DLD1 (cell line): ENCODE results near the gene CEP350.

ENCODE experiments used
- in situ Hi-C: cut with HindIII; loops from 2 replicates; pipeline ENCODE4 v1.10.0; 2017; ENCODE audit warnings: low sequenced_read_pairs

CEP350 gene

GRCh38 chr1:179954493-179955286, at the start of gene CEP350:
Gene CEP350 (plus strand): TSS chr1:179954810. CDS start chr1:179986182, 31,372 bp downstream.
- in situ Hi-C loops, result no loop called here

- in situ Hi-C loops, result no loop called here
Observed at GRCh38 chr1:179910934-179911333, 43.7 kb upstream of the CEP350 start.

GRCh38 chr1:179911812-179912211, 42.8 kb upstream of the CEP350 start:
- in situ Hi-C loops, result no loop called here

GRCh38 chr1:179917601-179918429, 36.8 kb upstream of the CEP350 start:
- in situ Hi-C loops, result no loop called here

- in situ Hi-C loops, result no loop called here
Observed at GRCh38 chr1:179921472-179921871, 33.1 kb upstream of the CEP350 start.

- in situ Hi-C loops, result no loop called here
Observed at GRCh38 chr1:179921981-179922872, 32.4 kb upstream of the CEP350 start.

GRCh38 chr1:179923029-179923428, 31.6 kb upstream of the CEP350 start:
- in situ Hi-C loops, result no loop called here

GRCh38 chr1:179924268-179924667, 30.3 kb upstream of the CEP350 start:
- in situ Hi-C loops, result no loop called here

GRCh38 chr1:179925302-179925701, 29.3 kb upstream of the CEP350 start:
- in situ Hi-C loops, result no loop called here

GRCh38 chr1:179925922-179926849, 28.4 kb upstream of the CEP350 start:
- in situ Hi-C loops, result no loop called here

GRCh38 chr1:179926850-179927205, 27.8 kb upstream of the CEP350 start:
- in situ Hi-C loops, result no loop called here

- in situ Hi-C loops, result no loop called here
Observed at GRCh38 chr1:179929955-179930798, 24.4 kb upstream of the CEP350 start.

- in situ Hi-C loops, result no loop called here
Observed at GRCh38 chr1:179930867-179931266, 23.7 kb upstream of the CEP350 start.

- in situ Hi-C loops, result no loop called here
Observed at GRCh38 chr1:179933219-179933618, 21.4 kb upstream of the CEP350 start.

- in situ Hi-C loops, result no loop called here
Observed at GRCh38 chr1:179935909-179936496, 18.6 kb upstream of the CEP350 start.

GRCh38 chr1:179937668-179938254, 16.8 kb upstream of the CEP350 start:
- in situ Hi-C loops, result no loop called here

GRCh38 chr1:179938752-179939151, 15.9 kb upstream of the CEP350 start:
- in situ Hi-C loops, result no loop called here

GRCh38 chr1:179939941-179940340, 14.7 kb upstream of the CEP350 start:
- in situ Hi-C loops, result no loop called here
